AG04449 (cell line): ENCODE results near the gene RNF130.
A peak's percentile ranks its signal among the peaks of the same experiment; 100 is the strongest.

Experiments
- CTCF ChIA-PET: fragments of 350-600 bp; formaldehyde crosslinking; extraction: SDS; loops from one replicate; lab custom pipeline; 2021; ENCODE audit warnings: antibody characterized with exemption; lab: Yijun Ruan, JAX
- POLR2A ChIA-PET: fragments of 400-600, 350-600 bp; formaldehyde crosslinking; extraction: SDS; loops from one replicate; lab custom pipeline; 2020; ENCODE audit warnings: antibody characterized with exemption, inconsistent platforms; lab: Yijun Ruan, JAX
- DNase-seq: peaks from one replicate; pipeline ENCODE4 v3.0.0-alpha.2; 2010; ENCODE audit warnings: low read depth, low spot score
- H3K4me3 ChIP-seq: 2 replicates; pipeline ENCODE4 v1.5.1; 2011; ENCODE audit warnings: low read depth, mild to moderate bottlenecking, control low read depth, low read length
- CTCF ChIP-seq: IDR thresholded peaks from one replicate; pipeline ENCODE4 v1.5.1; 2011; ENCODE audit warnings: mild to moderate bottlenecking, moderate library complexity, low read length, control low read depth, inconsistent platforms; ENCODE audit not compliant: insufficient read depth; ENCODE audit errors: missing control alignments

RNF130 gene

DNA sequence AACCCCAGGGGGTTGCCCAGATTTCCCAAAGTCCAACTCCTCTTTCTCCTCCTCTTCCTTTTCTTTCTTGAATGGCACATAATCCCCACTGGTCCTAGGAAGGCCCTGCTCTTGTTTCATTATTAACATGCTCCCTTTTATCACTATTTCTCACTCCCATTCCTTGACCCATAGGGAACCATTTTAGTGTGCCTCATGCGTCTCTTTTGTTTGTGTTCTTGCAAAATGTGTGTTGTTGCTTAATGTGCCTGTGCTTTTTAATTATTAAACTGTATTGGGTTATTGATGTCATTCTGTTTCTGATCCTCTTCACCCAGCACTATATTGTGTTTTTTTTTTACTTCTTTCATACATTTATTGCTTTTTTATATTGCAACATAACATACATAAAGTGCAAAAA, 4.1 kb upstream of the RNF130 start:
- CTCF ChIA-PET, result interaction anchor here (2.5 kb wide), 1 partner anchor 15 kb away, joined by 12 read pairs; no protein-coding TSS in a partner anchor
- TF ChIP-seq CTCF, result no peak
- no peak for DNase-seq
- no peak overlapping the region for H3K4me3 ChIP-seq
- POLR2A ChIA-PET, result no interaction called here

DNA sequence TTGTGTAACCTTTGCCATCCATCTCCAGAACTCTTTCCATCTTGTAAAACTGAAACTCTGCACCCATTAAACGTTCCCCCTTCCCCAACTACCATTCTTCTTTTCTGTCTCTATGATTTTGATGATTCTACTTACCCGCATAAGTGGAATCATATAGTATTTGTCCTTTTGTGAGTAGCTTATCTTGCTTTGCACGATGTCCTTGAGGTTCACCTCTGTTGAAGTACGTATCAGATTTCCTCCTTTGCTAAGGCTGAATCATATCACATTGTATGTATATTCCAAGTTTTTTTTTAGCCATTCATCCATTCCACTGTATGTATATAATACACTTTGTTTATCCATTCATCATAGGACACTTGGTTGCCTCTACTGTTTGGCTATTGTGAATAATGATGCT, 2.9 kb upstream of the RNF130 start:
- CTCF ChIA-PET, result interaction anchor here (1.5 to 2.5 kb wide), 2 partner anchors 16 to 254 kb away, joined by 4 to 12 read pairs; no protein-coding TSS in a partner anchor

GRCh38 chr5:180072556-180072955, 997 bp upstream of the RNF130 start:
- no peak for TF ChIP-seq CTCF
- ChIA-PET POLR2A (no interaction called here), CTCF (no interaction called here)
- no peak for DNase-seq
- no peak overlapping the region for H3K4me3 ChIP-seq

More for the DNA sequence above, 2.9 kb upstream of the RNF130 start:
- POLR2A ChIA-PET, result no interaction called here
- no peak overlapping the region for H3K4me3 ChIP-seq
- TF ChIP-seq CTCF, result no peak
- no peak for DNase-seq

- ChIA-PET CTCF (no interaction called here), POLR2A (no interaction called here)
- TF ChIP-seq CTCF, result no peak
- no peak for DNase-seq
- peak overlapping the region; percentile 29 for H3K4me3 ChIP-seq
Observed at GRCh38 chr5:180072256-180072548, 643 bp upstream of the RNF130 start.

GRCh38 chr5:180070756-180071530, 616 bp downstream of the RNF130 start:
- ChIA-PET CTCF (interaction anchor here (1.4 to 2.6 kb wide), 2 partner anchors 20 to 163 kb away, joined by 3 to 15 read pairs; no protein-coding TSS in a partner anchor), POLR2A (interaction anchor here (0.6 kb wide), 1 partner anchor 39 kb away, joined by 3 read pairs; no protein-coding TSS in a partner anchor)
- DNase-seq, result peak; percentile 5
- peak overlapping the region; percentile 81 for H3K4me3 ChIP-seq
- no peak for TF ChIP-seq CTCF

DNA sequence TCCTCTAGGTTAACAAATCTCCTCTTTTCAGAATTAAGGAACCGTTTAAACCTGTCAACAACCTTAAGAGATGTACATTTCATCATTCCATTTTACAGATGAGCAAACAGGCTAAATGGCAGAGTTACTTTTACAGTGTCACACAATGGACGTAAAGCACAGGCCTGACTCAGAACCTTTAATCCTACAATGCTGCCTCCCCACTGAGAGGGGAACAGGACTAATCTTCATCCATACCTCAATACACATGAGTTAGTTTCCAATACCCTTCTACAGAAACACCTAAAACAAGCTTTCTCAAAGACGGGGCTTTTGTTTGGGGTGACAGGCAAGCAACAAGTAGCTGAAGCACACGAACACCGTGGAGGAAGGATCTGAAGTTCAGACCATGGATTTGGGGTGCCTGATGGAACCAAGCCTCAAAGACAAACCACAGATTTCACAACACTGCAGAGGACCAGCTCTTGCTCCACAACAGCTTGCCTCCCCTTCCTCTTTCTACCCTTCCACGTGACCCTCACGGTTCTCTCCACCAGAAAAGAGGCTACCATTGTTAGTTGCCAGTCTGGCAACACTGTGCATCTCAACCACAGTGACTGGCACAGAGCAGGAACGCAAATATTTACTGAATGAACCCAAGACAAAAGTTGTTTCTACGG, 1.8 kb downstream of the RNF130 start:
- no peak for DNase-seq
- ChIA-PET CTCF (interaction anchor here (1.0 to 2.6 kb wide), 3 partner anchors 10 to 161 kb away, joined by 3 to 15 read pairs (median 3); no protein-coding TSS in a partner anchor), POLR2A (no interaction called here)
- no peak for TF ChIP-seq CTCF
- H3K4me3 ChIP-seq, result peak overlapping the region; percentile 81
